HL-60 (cell line): ENCODE results near the gene DYNC1LI2.
A peak's percentile ranks its signal among the peaks of the same experiment; 100 is the strongest.

Experiments used
- DNase-seq, 2 experiments: peaks; one replicate each; pipeline ENCODE4 v3.0.0-alpha.2; 2010 to 2020; ENCODE audit warnings: low read depth in 1 of 2, low spot score in 1 of 2
- H3K27ac ChIP-seq: fragments of 250-450 bp; sonication (Bioruptor Pico); replicated peaks from 2 replicates; pipeline ENCODE4 v1.5.1; 2020; ENCODE audit warnings: mild to moderate bottlenecking, moderate library complexity
- H3K27me3 ChIP-seq: fragments of 250-450 bp; sonication (Bioruptor Pico); 2 replicates; pipeline ENCODE4 v1.5.1; 2021; ENCODE audit warnings: mild to moderate bottlenecking, moderate library complexity; ENCODE audit not compliant: insufficient read depth, poor library complexity, severe bottlenecking
- H3K4me3 ChIP-seq: replicated peaks from 2 replicates; pipeline ENCODE4 v1.5.1; 2011; ENCODE audit warnings: mild to moderate bottlenecking, control low read depth, low read length; ENCODE audit not compliant: insufficient read depth
- CTCF ChIP-seq: IDR thresholded peaks from one replicate; pipeline ENCODE4 v1.5.1; 2011; ENCODE audit warnings: low read length, control low read depth, inconsistent platforms; ENCODE audit not compliant: insufficient read depth
- GABPA ChIP-seq: IDR thresholded peaks from 2 replicates; pipeline ENCODE4 v1.6.1; 2012; ENCODE audit warnings: low read depth
- POLR2AphosphoS5 ChIP-seq: IDR thresholded peaks from 2 replicates; pipeline ENCODE4 v1.6.1; 2012; ENCODE audit warnings: low read depth
- REST ChIP-seq: IDR thresholded peaks from 2 replicates; pipeline ENCODE4 v1.6.1; 2012; ENCODE audit warnings: low read depth; ENCODE audit not compliant: insufficient replicate concordance
- SPI1 ChIP-seq: IDR thresholded peaks from 2 replicates; pipeline ENCODE4 v1.6.1; 2012; ENCODE audit warnings: low read depth, mild to moderate bottlenecking, borderline replicate concordance

The DYNC1LI2 gene

GRCh38 chr16:66741169-66741900, 10.1 kb downstream of the DYNC1LI2 start:
- DNase-seq = no peak
- no peak for TF ChIP-seq REST
- no peak for TF ChIP-seq GABPA
- TF ChIP-seq CTCF = no peak
- no peak for TF ChIP-seq SPI1
- TF ChIP-seq POLR2AphosphoS5 = no peak
- H3K27me3 ChIP-seq = no peaks in the 10 kb centered on the region
- no peak overlapping the region for H3K4me3 ChIP-seq
- H3K27ac ChIP-seq = peak overlapping the region; percentile 24; the same call in 1 of the 2 replicates

- TF ChIP-seq SPI1 (no peak), REST (no peak), POLR2AphosphoS5 (no peak), CTCF (no peak), GABPA (no peak)
- no peak for DNase-seq
- Histone ChIP-seq H3K4me3 (no peak overlapping the region), H3K27me3 (no peaks in the 10 kb centered on the region), H3K27ac (peak overlapping the region; percentile 24; the same call in 1 of the 2 replicates)
Observed at GRCh38 chr16:66740533-66740932, 10.9 kb downstream of the DYNC1LI2 start.

GRCh38 chr16:66740010-66740409, 11.4 kb downstream of the DYNC1LI2 start:
- H3K27me3 ChIP-seq = no peaks in the 10 kb centered on the region
- no peak overlapping the region for H3K4me3 ChIP-seq
- H3K27ac ChIP-seq = no peak overlapping the region
- TF ChIP-seq SPI1 = no peak
- TF ChIP-seq REST = no peak
- TF ChIP-seq CTCF = no peak
- TF ChIP-seq POLR2AphosphoS5 = no peak
- TF ChIP-seq GABPA = no peak
- DNase-seq = no peak
